ENCODE results near the gene SMPD1. TPM values are rescaled to one million over a fixed set of nuclear protein-coding genes. Genes with fewer than 3 reads are reported as not detected.
"Not testable (repeated sequence)": the region's sequence is repeated elsewhere in the genome, so short reads cannot be mapped to it uniquely, and the experiment has no call there.

SMPD1 gene
- total RNA-seq, 1 donor from 2014 or later, result 24.2 TPM

- DNase-seq, result no peak
Measured at GRCh38 chr11:6390718-6391469, 620 bp downstream of the SMPD1 start.

DNA sequence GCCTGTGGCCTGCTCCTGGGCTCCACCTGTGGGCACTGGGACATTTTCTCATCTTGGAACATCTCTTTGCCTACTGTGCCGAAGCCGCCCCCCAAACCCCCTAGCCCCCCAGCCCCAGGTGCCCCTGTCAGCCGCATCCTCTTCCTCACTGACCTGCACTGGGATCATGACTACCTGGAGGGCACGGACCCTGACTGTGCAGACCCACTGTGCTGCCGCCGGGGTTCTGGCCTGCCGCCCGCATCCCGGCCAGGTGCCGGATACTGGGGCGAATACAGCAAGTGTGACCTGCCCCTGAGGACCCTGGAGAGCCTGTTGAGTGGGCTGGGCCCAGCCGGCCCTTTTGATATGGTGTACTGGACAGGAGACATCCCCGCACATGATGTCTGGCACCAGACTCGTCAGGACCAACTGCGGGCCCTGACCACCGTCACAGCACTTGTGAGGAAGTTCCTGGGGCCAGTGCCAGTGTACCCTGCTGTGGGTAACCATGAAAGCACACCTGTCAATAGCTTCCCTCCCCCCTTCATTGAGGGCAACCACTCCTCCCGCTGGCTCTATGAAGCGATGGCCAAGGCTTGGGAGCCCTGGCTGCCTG, 1.4 kb downstream of the SMPD1 start:
- DNase-seq, result no peak

DNA sequence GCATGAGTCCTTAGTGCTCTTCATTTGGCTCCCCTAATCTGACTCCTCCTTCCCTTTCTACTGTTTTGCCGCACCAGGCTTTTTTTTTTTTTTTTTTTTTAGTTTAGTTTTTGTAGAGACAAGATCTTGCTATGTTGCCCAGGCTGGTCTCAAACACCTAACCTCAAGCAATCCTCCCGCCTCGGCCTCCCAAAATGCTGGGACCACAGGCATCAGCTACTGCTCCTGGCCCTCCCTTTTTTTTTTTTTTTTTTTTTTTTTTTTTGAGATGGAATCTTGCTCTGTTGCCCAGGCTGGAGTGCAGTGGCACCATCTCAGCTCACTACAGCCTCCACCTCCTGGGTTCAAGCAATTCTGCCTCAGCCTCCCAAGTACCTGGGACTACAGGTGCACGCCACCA, 2.0 kb downstream of the SMPD1 start:
- not testable (repeated sequence) for DNase-seq

GRCh38 chr11:6393989-6394670, 3.9 kb downstream of the SMPD1 start:
- DNase-seq, result no peak

- no peak for DNase-seq
Measured at GRCh38 chr11:6395470-6396060, 5.3 kb downstream of the SMPD1 start.

GRCh38 chr11:6397156-6397555, 6.9 kb downstream of the SMPD1 start:
- no peak for DNase-seq

GRCh38 chr11:6397636-6398035, 7.4 kb downstream of the SMPD1 start:
- no peak for DNase-seq

GRCh38 chr11:6400431-6401345, 10.4 kb downstream of the SMPD1 start:
- DNase-seq, result no peak

DNA sequence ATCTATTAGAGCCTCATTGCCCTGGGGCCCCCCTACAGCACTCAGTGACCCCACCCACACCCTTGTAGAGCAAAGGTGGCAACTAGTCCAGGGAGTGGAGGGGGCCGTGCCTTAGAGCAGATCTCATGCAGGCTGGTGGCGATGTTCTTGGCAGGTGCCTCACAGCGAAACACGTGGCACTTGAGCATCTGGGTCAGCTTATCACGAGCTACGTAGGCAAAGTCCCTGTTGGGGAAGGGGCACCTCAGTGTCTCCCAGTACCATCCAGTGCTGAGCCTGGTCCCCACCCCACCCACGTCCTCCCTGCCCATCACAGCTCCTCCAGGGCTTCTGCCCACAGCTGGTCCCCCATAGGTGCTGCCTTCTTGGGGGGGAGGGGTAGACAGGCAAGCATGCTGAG, 11.2 kb downstream of the SMPD1 start:
- DNase-seq, result no peak

DNA sequence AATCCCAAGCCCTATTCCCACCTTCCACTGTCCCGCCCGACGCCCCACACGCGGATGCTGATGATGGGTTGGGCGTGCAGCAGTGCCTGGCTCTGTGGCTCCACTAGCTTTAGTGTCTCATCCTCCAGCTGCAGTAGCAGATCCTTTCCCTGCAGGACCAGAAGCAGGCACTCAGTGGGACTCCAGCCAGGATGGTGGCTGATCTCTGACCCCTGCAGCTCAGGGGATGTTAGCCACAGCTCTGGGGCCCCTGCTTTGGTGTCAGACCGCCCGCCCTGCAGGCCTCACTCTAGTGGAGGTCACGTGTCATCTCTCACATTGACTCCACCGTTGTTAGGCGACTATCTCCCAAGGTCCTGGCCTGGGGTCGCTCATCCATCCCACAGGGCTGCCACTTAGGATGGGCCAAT, 11.8 kb downstream of the SMPD1 start:
- DNase-seq, result no peak

DNA sequence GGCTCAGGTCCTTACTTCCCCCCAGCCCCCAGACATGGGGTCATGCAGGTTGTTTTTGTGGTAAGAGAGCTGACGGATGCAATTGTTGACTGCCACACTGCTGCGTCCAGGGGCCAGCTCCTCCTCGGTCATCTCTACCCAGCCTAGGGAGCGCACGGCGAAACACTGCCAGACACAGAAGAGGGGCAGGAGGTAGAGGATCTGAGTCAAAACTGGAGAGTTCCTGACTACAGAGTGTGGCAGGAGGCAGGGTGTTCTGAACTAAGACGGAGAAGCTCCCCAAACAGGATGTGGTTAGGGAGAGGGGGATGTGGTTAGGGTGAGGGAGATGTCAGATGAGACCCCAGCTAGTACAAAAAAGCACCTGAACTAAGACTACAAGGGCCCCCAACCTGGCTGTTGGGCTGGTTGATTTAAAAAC, 12.3 kb downstream of the SMPD1 start:
- DNase-seq, result no peak

DNA sequence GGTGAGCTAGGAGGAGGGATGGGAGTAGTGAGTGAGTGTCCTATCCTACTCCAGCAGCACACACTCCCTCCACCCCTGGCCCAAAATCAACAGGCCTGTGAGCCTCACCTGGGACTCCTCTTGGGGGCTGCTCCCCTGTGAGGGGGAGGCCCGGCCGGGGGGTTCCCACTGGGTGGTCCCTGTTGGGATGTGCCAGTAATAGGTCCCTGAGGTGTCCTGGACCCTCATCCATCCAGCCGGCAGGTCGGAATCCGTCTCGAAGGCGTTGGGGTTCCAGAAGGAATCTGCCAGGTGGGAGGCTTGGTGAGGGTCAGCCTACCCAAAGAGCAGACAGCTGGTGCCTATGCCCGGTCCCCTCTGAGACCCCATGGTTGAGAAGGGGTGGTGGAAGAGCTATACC, 13.3 kb downstream of the SMPD1 start:
- DNase-seq, result no peak

- peak; percentile 24 for DNase-seq
Measured at GRCh38 chr11:6404342-6405051, 14.2 kb downstream of the SMPD1 start.

GRCh38 chr11:6405052-6405667, 14.9 kb downstream of the SMPD1 start:
- DNase-seq, result peak; percentile 60

DNA sequence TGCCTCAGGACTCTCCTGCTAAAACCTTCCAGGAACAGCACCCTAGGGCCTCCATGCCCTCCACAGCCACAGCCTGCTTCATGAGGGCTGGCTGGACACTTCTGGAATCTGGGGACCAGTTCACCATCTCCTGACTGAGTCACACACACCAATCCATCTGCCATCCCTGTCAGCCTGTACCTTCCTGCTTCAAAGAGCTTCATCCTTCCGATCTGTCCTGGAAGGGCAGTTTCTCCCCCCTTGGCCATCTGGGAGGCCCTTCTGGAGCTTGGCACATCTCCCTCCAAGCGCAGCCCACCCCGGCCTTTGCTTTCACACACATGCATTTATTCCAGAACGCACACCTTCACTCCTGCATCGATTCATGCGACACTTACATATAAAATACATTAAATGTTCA, 15.6 kb downstream of the SMPD1 start:
- DNase-seq, result no peak

DNA sequence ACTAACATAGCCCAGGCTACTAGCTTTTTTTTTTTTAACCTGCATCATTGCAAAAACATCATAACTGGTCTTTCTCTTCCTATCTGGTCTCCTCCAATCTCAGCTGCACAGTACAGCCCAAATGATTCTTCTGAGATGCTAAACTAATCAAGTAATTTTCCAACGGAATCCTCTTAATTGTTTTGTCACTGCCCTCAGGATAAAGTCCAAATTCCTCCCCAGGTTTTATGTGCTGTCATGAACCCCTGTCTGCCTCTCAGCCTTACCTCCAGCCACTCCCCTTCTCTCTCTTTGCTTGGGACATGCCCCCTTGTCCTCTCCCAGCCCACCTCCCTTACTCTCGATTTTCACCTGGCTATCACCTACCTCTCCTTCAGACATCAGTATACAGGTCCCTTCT, 16.1 kb downstream of the SMPD1 start:
- no peak for DNase-seq

DNA sequence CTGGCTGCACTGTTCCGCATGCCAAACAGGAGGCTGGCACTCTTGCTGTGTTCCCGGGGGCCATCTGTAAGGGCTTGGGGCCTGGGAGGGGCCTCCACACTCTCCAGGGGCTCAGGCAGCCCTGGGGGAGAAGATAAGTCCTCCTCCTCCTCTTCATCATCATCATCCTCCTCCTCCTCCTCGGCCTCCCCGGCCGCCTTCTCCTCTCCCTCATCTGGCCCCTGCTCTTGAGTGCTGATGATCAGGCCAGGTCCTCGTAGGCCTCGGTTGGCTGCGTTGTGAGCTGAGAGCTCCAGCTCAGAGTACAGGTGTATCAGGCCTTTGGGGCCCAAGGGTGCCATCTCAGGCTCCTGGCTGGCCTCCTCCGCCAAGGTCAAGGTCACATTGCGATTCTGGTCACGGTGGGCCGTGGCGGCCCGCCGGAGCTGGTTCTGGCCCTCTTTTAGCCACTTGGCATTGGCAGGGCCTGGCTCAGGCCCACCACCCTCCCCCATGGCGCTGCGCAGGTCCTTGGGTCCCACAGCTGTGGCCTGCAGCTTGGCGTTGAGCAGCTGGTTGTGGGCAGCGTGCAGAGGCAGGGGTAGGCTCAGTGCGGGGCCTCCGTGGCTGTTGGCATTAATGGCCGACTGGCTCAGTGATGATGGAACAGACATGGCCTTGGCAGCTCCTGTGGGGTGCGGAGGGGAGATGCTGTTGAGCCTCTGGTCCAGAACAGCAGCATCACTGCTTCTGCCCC, 20.6 kb downstream of the SMPD1 start:
- no peak for DNase-seq

- DNase-seq, result no peak
Measured at GRCh38 chr11:6411594-6412031, 21.3 kb downstream of the SMPD1 start.

- no peak for DNase-seq
Measured at GRCh38 chr11:6413791-6414201, 23.5 kb downstream of the SMPD1 start.

DNA sequence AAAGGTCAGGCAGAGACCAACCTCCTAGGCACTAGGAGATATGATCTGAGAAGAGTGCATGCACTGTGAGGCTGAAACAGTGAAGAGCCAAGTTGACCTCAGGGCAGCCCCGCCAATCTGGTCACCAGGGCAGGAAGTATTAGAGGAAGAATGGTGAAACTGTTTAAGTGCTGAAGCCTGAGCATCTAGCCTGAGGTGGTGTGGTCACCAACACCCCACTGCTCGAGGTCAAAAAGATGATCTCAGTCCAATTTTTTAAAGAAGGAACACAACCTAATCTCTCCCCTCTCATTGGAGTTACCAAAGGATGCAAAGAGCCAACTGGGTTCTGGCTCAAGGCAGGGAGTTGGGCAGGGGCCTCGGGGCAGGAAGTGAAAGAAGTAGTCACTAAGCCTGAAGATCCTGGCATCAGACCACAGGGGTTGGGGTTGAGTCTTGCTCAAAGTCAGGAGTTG, 24.6 kb downstream of the SMPD1 start:
- DNase-seq, result no peak
